NCI-H226 (cell line): ENCODE data around the gene NDUFAF4.

ENCODE experiments used
- DNase-seq: peaks from one replicate; pipeline ENCODE4 v3.0.0-alpha.2; 2015

Gene NDUFAF4

DNA sequence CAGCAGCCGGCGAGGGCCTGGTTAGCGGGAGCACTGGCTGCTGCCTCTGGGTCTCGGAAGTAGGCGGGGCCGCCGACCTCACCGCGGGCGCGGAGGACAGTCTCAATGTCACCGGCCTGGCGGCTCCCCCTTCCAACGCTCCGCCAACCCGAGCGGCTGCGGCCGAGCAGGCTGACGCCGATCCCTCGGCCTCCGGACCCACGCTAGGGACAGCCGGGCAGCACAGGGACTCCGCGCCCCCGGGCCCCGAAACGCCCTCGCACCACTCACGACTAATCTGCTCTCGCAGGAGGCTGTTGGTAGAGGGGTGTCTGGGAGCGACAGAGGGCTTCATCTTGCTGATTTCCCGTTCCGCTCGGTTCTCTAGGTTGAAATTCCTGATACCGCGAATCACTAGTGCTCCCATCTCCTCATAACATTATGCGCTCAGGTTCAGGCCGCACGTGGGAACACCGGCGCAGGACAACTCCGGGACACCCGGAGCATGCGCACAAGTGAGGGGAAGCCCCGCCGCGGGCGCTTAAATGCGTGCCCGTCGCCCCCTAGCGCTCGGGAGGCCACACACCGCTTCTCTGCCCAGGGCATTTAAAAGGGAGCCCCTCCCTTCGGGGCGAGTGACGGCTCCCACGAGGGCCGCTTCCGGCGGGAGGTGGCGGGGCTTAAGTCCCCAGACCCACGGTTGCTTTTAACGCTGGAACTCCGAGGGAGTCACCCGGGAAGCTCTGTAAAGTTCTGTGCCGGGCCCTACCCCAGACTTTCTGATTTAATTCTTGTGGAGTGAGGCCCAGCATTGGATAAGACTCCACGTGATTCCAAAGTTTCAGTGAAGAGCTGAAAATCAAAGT is at the start of gene NDUFAF4:
NDUFAF4 (minus strand) TSS at position 496 of the 845 bp plus-strand sequence; CDS start at position 406, 90 bp downstream.
- DNase-seq, result peak; percentile 83

DNA sequence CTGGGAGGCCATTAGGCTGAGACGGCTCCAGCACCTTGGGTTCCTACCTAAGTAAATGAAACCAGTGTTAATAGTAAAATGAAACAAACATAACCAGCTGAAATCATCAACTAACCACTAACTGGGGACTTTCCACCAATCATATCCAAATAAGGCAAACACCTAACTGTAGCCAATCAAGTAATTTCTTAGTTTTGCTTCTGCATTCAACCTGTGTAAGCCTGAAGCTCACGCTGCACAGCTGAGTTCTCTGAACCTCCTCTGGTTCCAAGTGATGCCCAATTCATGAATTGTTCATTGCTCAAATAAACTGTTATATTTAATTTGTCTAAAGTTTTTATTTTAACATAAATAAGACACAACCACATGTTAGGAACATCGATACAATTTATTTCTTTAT is 49.4 kb upstream of the NDUFAF4 start:
- DNase-seq, result no peak

DNA sequence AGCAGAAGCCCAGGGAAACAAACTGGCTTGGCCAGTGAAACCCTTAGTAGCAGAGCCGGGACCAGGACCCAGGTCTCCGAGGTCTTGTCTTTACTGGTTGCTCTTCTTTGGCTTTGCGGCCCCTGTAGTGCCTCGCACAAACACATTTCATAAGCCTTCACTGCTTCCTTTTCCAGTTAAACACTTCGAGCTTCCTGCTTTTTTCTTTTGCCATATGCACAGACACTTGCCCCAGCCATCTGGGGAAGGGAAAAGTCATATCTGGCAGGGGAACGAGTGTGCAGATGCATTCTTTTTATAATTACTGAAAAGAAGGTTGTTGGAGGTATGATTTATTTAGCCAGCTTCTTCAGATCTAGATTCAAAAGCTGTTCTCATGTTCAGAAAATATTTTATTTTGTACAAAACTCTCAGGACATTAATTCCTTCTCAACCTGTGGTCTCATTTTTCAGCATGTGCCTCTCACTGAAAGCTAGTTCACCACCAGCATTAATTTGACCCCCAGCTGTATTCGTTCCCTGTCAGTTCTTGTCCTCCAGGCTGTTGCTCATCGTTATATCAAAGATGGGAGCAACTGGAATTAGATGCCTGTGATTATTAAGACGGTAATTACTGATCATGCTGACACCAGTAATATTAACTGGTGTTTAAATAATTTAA is 46.0 kb upstream of the NDUFAF4 start:
- no peak for DNase-seq

DNA sequence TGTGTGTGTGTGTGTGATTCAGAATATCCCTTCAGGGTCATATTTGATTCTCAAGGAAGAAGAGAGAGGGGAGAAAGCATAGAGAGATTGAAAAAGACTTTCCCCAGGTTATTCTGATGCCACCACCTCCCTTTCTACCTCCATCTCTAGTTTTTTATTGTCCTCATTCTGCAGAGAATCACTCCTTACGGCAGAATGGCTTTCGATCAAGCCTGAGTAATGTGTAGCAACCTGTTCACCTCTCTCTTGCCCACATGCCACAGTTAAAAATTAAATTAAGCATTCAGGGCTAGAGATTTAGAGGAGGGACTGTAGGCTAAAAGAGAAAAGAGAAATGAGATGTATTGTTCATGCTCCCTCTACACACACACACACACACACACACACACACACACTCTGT is 45.0 kb upstream of the NDUFAF4 start:
- no peak for DNase-seq

DNA sequence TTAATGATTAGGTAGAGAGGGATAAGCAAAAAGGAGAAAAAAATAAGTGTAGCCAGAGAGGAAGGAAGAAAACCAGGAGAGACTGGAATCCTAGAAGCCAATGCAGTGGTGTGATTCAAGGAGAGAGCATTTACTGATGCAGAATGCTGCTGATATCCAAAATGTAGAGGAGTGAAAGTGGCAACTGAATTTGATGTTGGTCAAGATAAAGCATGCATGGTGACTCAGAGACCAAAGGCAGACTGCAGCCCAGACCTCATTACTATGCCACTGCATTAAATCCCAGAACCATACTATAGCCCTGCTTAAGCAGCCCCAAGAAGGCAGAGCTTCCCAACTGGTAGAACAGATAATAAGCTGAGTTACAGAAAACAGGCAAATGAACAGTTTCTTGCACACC is 42.6 kb upstream of the NDUFAF4 start:
- peak; percentile 29 for DNase-seq

GRCh38 chr6:96939007-96939805 is 41.5 kb upstream of the NDUFAF4 start:
- peak; percentile 82 for DNase-seq

- no peak for DNase-seq
These were observed 36.4 kb upstream of the NDUFAF4 start for GRCh38 chr6:96934087-96934486.

DNA sequence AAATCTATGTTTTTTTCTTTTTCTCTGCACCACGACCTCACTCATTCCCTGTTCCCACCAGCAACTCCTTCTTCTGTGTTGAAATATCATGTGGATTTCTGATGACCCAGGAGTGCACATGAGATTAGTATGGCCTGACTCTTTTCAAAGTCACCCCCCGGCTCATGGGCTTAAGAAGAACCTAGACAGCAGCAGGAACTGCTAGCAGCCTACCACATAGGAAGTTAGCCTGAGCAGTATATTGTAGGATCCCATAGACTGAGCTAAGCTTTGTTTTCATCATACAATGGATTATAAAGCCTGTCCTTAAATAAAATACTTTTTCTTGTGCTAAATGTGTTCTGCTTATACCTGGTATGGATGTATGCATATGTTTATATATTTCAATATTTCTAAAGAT is 33.5 kb upstream of the NDUFAF4 start:
- no peak for DNase-seq

DNA sequence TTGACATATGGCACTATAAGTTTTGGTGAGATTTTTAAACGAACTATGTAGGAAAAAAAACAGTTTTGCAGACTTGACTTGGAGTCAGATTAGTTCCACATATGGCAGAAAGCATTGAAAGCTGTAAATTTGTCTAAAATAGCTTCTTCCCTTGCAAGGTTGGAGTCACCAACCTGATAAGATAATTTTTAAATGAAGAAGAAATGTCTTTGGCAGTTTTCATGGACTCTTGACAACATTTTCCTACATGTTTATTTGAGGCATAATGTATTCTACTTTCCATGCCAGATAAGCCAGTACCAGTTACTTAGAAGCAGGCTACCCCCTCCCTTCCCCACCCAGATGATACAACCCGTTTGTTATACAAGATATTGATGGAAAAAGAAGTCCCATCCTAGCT is 32.0 kb upstream of the NDUFAF4 start:
- DNase-seq, result no peak

DNA sequence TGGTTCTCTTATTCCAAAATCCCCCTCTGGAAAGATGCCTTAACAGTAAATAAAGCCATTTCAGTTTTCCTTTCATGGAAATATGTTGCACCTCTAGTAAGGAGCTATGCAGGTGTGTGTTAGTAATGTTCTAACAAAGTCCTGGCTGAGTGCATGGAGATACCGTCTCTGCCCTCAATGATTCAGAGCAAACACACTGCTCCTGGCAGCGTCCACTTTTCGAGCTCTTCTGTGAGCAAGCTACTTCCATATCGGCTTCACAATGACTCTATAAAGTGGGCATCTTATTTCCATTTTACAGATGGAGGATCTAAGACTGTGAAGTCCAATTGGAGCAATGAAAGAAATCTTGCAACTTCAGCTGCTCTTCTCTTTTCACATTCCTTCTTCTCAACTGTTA is 30.0 kb upstream of the NDUFAF4 start:
- no peak for DNase-seq

- DNase-seq, result no peak
These were observed 28.7 kb upstream of the NDUFAF4 start for GRCh38 chr6:96926425-96926824.

- DNase-seq, result no peak
These were observed 27.6 kb upstream of the NDUFAF4 start for GRCh38 chr6:96925290-96925687.

DNA sequence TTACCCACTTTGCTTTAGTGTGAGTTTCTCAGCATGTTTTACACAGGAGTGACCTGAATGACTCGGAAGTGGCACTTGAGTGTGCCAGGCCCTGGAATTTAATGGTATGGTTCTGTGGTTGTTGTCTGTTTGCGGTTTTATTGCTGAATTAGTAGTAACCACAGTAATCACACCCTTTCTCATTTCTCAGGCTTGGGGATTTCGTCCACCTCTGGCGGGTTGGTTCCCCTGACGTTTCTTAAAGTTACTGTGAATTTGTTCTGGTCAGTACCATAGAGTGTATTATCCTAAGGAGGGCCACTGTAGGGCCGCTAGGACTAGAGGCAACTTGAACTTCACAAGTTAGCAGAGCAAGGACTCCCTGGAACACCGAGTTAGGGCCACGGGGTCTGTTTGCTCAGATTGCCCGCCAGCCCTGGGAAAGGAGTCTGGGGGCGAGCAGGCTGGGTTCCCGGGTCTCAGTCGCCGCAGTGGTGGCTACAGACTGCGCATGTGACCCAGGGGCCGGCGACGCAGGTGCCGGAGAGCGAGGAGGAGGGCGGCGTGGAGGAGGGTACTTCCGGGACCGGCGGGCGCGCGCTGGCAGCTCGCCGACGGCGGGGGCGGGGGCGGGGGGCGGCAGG is 26.3 kb upstream of the NDUFAF4 start:
- DNase-seq, result no peak

GRCh38 chr6:96923400-96923799 is 25.7 kb upstream of the NDUFAF4 start:
- DNase-seq, result no peak

- DNase-seq, result no peak
These were observed 19.4 kb upstream of the NDUFAF4 start for GRCh38 chr6:96917098-96917497.

DNA sequence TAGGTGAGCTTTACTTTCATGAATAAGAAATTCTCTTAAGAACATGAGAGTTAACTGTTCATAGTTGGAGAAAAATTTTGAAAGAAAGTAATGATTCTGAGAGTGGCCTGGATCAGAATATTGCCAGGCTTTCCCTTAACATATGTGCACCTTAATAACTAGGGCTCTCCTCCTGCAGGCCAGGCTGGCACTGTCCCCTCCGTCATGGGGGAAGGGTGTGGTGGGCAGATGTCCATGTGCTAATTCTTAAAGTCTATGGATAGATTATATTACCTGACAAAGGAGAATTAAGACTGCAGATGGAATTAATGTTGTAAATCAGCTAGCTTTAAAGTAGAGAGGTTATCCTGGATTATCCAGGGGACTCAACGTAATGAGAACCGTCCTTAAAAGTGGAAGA is 15.9 kb upstream of the NDUFAF4 start:
- no peak for DNase-seq

DNA sequence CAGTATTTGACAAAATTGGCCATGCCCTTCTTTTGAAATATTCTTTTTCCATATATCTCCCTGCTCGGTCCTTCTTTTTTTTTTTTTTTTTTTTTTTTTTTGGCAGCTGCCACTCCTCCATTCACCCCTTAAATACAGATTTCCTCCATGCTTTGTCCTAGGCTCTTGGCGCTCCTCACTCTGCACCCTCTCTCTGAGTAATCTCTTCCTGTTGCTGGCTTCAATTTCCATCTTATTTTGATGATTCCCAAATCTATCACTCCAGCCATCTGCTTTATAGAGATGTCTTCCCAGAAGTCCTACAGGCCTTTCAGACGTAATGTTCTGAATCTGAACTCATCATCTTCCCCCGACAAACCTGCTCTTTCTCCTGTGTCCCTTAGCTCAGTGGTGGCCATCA is 14.1 kb upstream of the NDUFAF4 start:
- no peak for DNase-seq

- DNase-seq, result no peak
These were observed 13.5 kb upstream of the NDUFAF4 start for GRCh38 chr6:96911171-96911570.

DNA sequence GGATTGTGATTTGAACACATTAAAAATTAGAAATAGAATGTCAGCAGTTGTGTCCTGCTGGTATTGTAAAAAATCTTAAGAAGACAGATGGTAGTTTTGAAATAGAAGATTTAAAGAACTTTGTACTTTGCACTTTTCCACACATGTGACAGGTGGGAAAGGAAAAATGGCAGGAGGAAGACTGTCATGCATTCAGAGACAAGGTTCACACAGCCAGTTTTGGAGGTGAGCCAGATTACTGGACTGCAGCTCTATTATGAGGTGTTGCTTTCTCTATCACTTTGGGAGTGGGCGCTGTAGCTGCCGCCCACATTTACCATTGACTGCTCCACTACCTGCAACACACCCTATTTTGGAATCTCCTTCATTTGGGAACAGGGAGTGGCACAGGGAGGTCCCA is 12.1 kb upstream of the NDUFAF4 start:
- no peak for DNase-seq

GRCh38 chr6:96907498-96907897 is 9.8 kb upstream of the NDUFAF4 start:
- peak; percentile 59 for DNase-seq

- no peak for DNase-seq
These were observed 3.2 kb upstream of the NDUFAF4 start for GRCh38 chr6:96900873-96901272.

GRCh38 chr6:96899451-96899998 is 1.8 kb upstream of the NDUFAF4 start:
- DNase-seq, result no peak

GRCh38 chr6:96899019-96899418 is 1.3 kb upstream of the NDUFAF4 start:
- no peak for DNase-seq
